ENCODE data around the gene LAMA2.

The LAMA2 gene

DNA sequence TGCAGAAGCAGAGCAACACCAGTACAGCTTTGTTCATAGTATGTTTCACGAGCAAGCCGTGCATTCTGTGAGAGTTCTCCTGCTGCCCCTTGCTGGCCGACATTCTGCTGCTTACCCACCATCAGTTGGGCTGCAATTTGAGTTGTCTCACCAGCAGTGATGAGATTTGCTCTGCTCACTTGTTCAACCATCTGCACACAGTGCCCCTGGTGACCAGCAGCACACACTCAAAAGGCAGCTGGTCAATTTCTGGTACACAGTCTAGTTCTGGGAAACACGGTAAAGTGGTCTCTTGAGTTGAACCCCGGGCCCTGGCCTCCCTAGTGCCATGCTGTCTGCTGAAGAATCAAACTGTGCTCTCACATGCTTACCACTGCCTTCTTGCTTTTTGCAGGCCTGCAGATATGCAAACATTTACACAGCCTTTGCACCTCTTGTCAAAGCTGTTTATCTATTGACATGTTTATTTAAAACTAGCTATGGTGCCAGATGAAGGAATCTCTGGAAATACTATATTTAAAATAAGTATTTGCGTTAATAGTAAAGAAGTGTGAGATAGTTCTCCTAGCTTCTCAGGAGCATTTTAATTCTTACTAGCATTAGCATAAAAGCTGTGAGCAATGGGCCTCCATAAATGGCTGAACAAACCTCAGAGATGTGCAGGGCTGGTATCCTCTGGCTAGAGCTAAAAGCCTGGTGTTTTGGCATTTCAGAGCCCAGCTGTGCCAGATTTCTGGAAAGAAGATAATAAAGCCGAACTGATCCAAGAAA, 592.7 kb downstream of the LAMA2 start:
- no peak overlapping the region for H3K4me2 ChIP-seq (ENCODE audit: low read length, poor library complexity, severe bottlenecking)

DNA sequence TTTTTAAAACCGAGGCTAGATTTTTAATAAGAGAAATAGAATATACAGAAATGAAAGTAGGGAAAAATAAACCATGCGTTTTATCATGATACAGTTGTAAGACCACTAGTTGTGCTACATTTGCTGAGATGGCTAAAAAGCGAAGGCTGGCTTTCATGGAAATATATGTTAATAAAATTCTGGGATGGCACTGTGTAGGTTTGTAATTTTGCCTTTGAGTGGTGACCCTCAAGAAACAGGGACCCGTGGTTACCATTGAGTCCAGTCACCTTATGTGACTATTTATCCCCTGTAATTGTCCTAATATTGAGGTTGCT, 593.3 kb downstream of the LAMA2 start:
- H2BK5ac ChIP-seq (ENCODE audit: low read depth, low read length, poor library complexity, severe bottlenecking), result no peak overlapping the region
- WGBS, result 98% methylated on average over 3 of the region's 4 CpGs
- H3K36me3 ChIP-seq (ENCODE audit: control insufficient read depth in 1 of 2, insufficient read depth in 2 of 2, low read depth in 1 of 2, low read length in 2 of 2), result peaks cover 6 to 7% of the 10 kb centered on the region in 2 experiments

More for the DNA sequence above, 592.7 kb downstream of the LAMA2 start:
- Histone ChIP-seq H3K79me1 (replicated peaks; ENCODE audit: low read length, poor library complexity, severe bottlenecking) (no peaks in the 10 kb centered on the region), H3K18ac (ENCODE audit: low read depth in 1 of 2, low read length in 2 of 2) (peak overlapping the region in 1 of 2 experiments; percentile 16), H3K4me1 (ENCODE audit: control insufficient read depth, insufficient read depth, low read depth, low read length) (no peaks in the 10 kb centered on the region), H3K27me3 (ENCODE audit: control insufficient read depth in 1 of 2, insufficient read depth in 1 of 2, low read length in 2 of 2) (no peaks in the 10 kb centered on the region), H3K4ac (ENCODE audit: low read depth in 1 of 2, low read length in 2 of 2) (no peak overlapping the region), H2BK15ac (ENCODE audit: low read depth, poor library complexity, severe bottlenecking) (no peak overlapping the region), H3K14ac (ENCODE audit: low read length in 2 of 2) (no peak overlapping the region), H3K9me3 (ENCODE audit: control insufficient read depth, low read length) (no peaks in the 10 kb centered on the region), H2BK12ac (ENCODE audit: low read length in 2 of 2) (no peak overlapping the region), H3K36me3 (ENCODE audit: control insufficient read depth in 1 of 2, insufficient read depth in 2 of 2, low read depth in 1 of 2, low read length in 2 of 2) (peaks cover 4 to 7% of the 10 kb centered on the region in 2 experiments), H3K9ac (ENCODE audit: low read length) (no peak overlapping the region), H2BK5ac (ENCODE audit: low read depth, low read length, poor library complexity, severe bottlenecking) (no peak overlapping the region), H3K4me3 (ENCODE audit: insufficient read depth in 1 of 2, low read depth in 1 of 2, low read length in 2 of 2) (no peak overlapping the region), H2BK120ac (ENCODE audit: low read depth, low read length) (no peak overlapping the region), H2AK5ac (ENCODE audit: low read length, severe bottlenecking) (no peak overlapping the region), H2AFZ (ENCODE audit: low read depth, low read length) (no peak overlapping the region), H4K91ac (ENCODE audit: low read length) (no peak overlapping the region), H3K23ac (ENCODE audit: low read length in 2 of 2) (no peak overlapping the region), H3K27ac (ENCODE audit: low read length, poor library complexity, severe bottlenecking) (no peak overlapping the region), H4K8ac (ENCODE audit: low read length) (no peak overlapping the region)
- DNase-seq, result no peak
- 65% methylated on average over 6 of the region's 7 CpGs for WGBS

DNA sequence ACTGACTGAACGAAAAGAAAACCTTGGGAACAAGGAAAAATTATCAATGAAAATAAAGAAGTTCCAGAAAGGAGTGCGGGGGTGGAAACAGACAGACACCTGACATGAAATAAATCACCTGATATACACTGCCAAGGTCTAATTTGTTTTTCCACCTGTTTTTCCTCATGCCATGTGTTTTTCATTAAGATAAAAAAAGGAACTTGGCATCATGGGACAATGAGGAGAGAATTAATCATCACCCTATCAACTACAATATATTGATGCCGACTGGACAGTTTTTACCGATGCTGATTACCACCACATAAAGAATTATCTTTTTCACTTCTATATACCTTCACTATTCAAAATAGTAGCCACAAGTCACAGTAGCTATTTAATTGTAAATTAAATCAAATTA, 593.9 kb downstream of the LAMA2 start:
- no peak for DNase-seq
- 93% methylated on average over 3 of the region's 4 CpGs for WGBS
- no peak overlapping the region for H2BK5ac ChIP-seq (ENCODE audit: low read depth, low read length, poor library complexity, severe bottlenecking)
- no peak overlapping the region for H3K4me2 ChIP-seq (ENCODE audit: low read length, poor library complexity, severe bottlenecking)
- H4K8ac ChIP-seq (ENCODE audit: low read length), result no peak overlapping the region
- no peaks in the 10 kb centered on the region for H3K9me3 ChIP-seq (ENCODE audit: control insufficient read depth, low read length)
- H3K18ac ChIP-seq (ENCODE audit: low read depth in 1 of 2, low read length in 2 of 2), result no peak overlapping the region
- no peak overlapping the region for H2BK12ac ChIP-seq (ENCODE audit: low read length in 2 of 2)
- no peak overlapping the region for H3K4me3 ChIP-seq (ENCODE audit: insufficient read depth in 1 of 2, low read depth in 1 of 2, low read length in 2 of 2)
- H3K79me1 ChIP-seq (replicated peaks; ENCODE audit: low read length, poor library complexity, severe bottlenecking), result no peaks in the 10 kb centered on the region
- H2AK5ac ChIP-seq (ENCODE audit: low read length, severe bottlenecking), result no peak overlapping the region
- H3K27me3 ChIP-seq (ENCODE audit: control insufficient read depth in 1 of 2, insufficient read depth in 1 of 2, low read length in 2 of 2), result no peaks in the 10 kb centered on the region
- H3K27ac ChIP-seq (ENCODE audit: low read length, poor library complexity, severe bottlenecking), result no peak overlapping the region
- H3K4me1 ChIP-seq (ENCODE audit: control insufficient read depth, insufficient read depth, low read depth, low read length), result no peaks in the 10 kb centered on the region
- no peak overlapping the region for H4K91ac ChIP-seq (ENCODE audit: low read length)
- peaks cover 7 to 9% of the 10 kb centered on the region in 2 experiments for H3K36me3 ChIP-seq (ENCODE audit: control insufficient read depth in 1 of 2, insufficient read depth in 2 of 2, low read depth in 1 of 2, low read length in 2 of 2)
- H3K4ac ChIP-seq (ENCODE audit: low read depth in 1 of 2, low read length in 2 of 2), result no peak overlapping the region
- no peak overlapping the region for H3K9ac ChIP-seq (ENCODE audit: low read length)
- no peak overlapping the region for H3K23ac ChIP-seq (ENCODE audit: low read length in 2 of 2)
- no peak overlapping the region for H2AFZ ChIP-seq (ENCODE audit: low read depth, low read length)
- H2BK15ac ChIP-seq (ENCODE audit: low read depth, poor library complexity, severe bottlenecking), result no peak overlapping the region
- no peak overlapping the region for H3K14ac ChIP-seq (ENCODE audit: low read length in 2 of 2)
- H2BK120ac ChIP-seq (ENCODE audit: low read depth, low read length), result no peak overlapping the region

More for the DNA sequence above, 593.3 kb downstream of the LAMA2 start:
- H3K4me2 ChIP-seq (ENCODE audit: low read length, poor library complexity, severe bottlenecking), result no peak overlapping the region
- H4K91ac ChIP-seq (ENCODE audit: low read length), result no peak overlapping the region
- no peak overlapping the region for H3K14ac ChIP-seq (ENCODE audit: low read length in 2 of 2)
- no peak overlapping the region for H2BK15ac ChIP-seq (ENCODE audit: low read depth, poor library complexity, severe bottlenecking)
- H3K9ac ChIP-seq (ENCODE audit: low read length), result no peak overlapping the region
- no peaks in the 10 kb centered on the region for H3K79me1 ChIP-seq (replicated peaks; ENCODE audit: low read length, poor library complexity, severe bottlenecking)
- H2BK12ac ChIP-seq (ENCODE audit: low read length in 2 of 2), result no peak overlapping the region
- no peak overlapping the region for H2AK5ac ChIP-seq (ENCODE audit: low read length, severe bottlenecking)
- H2AFZ ChIP-seq (ENCODE audit: low read depth, low read length), result no peak overlapping the region
- H3K18ac ChIP-seq (ENCODE audit: low read depth in 1 of 2, low read length in 2 of 2), result no peak overlapping the region
- no peak for DNase-seq
- no peak overlapping the region for H3K4ac ChIP-seq (ENCODE audit: low read depth in 1 of 2, low read length in 2 of 2)
- no peak overlapping the region for H4K8ac ChIP-seq (ENCODE audit: low read length)
- H3K9me3 ChIP-seq (ENCODE audit: control insufficient read depth, low read length), result no peaks in the 10 kb centered on the region
- no peaks in the 10 kb centered on the region for H3K4me1 ChIP-seq (ENCODE audit: control insufficient read depth, insufficient read depth, low read depth, low read length)
- H3K27ac ChIP-seq (ENCODE audit: low read length, poor library complexity, severe bottlenecking), result no peak overlapping the region
- H3K27me3 ChIP-seq (ENCODE audit: control insufficient read depth in 1 of 2, insufficient read depth in 1 of 2, low read length in 2 of 2), result no peaks in the 10 kb centered on the region
- H3K23ac ChIP-seq (ENCODE audit: low read length in 2 of 2), result no peak overlapping the region
- no peak overlapping the region for H3K4me3 ChIP-seq (ENCODE audit: insufficient read depth in 1 of 2, low read depth in 1 of 2, low read length in 2 of 2)
- H2BK120ac ChIP-seq (ENCODE audit: low read depth, low read length), result no peak overlapping the region

DNA sequence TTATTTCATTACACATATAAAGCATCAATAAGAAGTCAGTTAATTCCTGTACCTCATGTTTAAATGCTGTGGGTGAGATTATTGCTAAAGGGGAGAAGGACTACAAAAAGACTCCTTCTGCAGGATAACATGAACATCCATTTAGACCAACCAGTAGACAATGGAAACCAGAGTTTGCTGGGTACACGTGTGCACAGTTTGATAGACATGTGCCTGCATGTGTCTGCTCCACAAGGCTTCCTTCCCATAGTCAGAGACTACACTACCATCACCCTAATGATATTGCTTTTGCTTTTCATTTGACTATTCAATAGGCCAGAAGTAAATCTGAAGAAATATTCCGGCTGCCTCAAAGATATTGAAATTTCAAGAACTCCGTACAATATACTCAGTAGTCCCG, 595.4 kb downstream of the LAMA2 start:
- no peak overlapping the region for H2BK5ac ChIP-seq (ENCODE audit: low read depth, low read length, poor library complexity, severe bottlenecking)
- no peaks in the 10 kb centered on the region for H3K9me3 ChIP-seq (ENCODE audit: control insufficient read depth, low read length)
- no peak overlapping the region for H3K14ac ChIP-seq (ENCODE audit: low read length in 2 of 2)
- no peak overlapping the region for H3K9ac ChIP-seq (ENCODE audit: low read length)
- no peak overlapping the region for H2BK12ac ChIP-seq (ENCODE audit: low read length in 2 of 2)
- H2AFZ ChIP-seq (ENCODE audit: low read depth, low read length), result no peak overlapping the region
- H3K27me3 ChIP-seq (ENCODE audit: control insufficient read depth in 1 of 2, insufficient read depth in 1 of 2, low read length in 2 of 2), result no peaks in the 10 kb centered on the region
- H3K18ac ChIP-seq (ENCODE audit: low read depth in 1 of 2, low read length in 2 of 2), result no peak overlapping the region
- no peak overlapping the region for H3K23ac ChIP-seq (ENCODE audit: low read length in 2 of 2)
- no peak for DNase-seq
- H3K4me3 ChIP-seq (ENCODE audit: insufficient read depth in 1 of 2, low read depth in 1 of 2, low read length in 2 of 2), result no peak overlapping the region
- WGBS, result 100% methylated on average over 1 of the region's 4 CpGs
- no peak overlapping the region for H4K91ac ChIP-seq (ENCODE audit: low read length)
- no peak overlapping the region for H3K27ac ChIP-seq (ENCODE audit: low read length, poor library complexity, severe bottlenecking)
- H3K36me3 ChIP-seq (ENCODE audit: control insufficient read depth in 1 of 2, insufficient read depth in 2 of 2, low read depth in 1 of 2, low read length in 2 of 2), result peaks cover 7 to 9% of the 10 kb centered on the region in 2 experiments
- H2AK5ac ChIP-seq (ENCODE audit: low read length, severe bottlenecking), result no peak overlapping the region
- H3K4me1 ChIP-seq (ENCODE audit: control insufficient read depth, insufficient read depth, low read depth, low read length), result no peaks in the 10 kb centered on the region
- no peak overlapping the region for H2BK120ac ChIP-seq (ENCODE audit: low read depth, low read length)
- no peak overlapping the region for H3K4ac ChIP-seq (ENCODE audit: low read depth in 1 of 2, low read length in 2 of 2)
- no peak overlapping the region for H2BK15ac ChIP-seq (ENCODE audit: low read depth, poor library complexity, severe bottlenecking)
- H4K8ac ChIP-seq (ENCODE audit: low read length), result no peak overlapping the region
- no peaks in the 10 kb centered on the region for H3K79me1 ChIP-seq (replicated peaks; ENCODE audit: low read length, poor library complexity, severe bottlenecking)
- no peak overlapping the region for H3K4me2 ChIP-seq (ENCODE audit: low read length, poor library complexity, severe bottlenecking)

All from mesenchymal stem cell (in vitro differentiated cells and primary cell).